WI38 (cell line): Measurements from ENCODE around the gene STXBP5.
"Not testable (repeated sequence)": the region's sequence is repeated elsewhere in the genome, so short reads cannot be mapped to it uniquely, and the experiment has no call there.

Experiments
- H3K4me3 ChIP-seq: 2 replicates; pipeline ENCODE4 v1.5.1; 2011; ENCODE audit warnings: low read depth, mild to moderate bottlenecking, control low read depth, low read length
- CTCF ChIP-seq: IDR thresholded peaks from 2 replicates; pipeline ENCODE4 v1.5.1; 2012; ENCODE audit warnings: low read depth, mild to moderate bottlenecking, control low read depth, low read length

Gene STXBP5

GRCh38 chr6:147378819-147379218 is 174.6 kb downstream of the STXBP5 start:
- TF ChIP-seq CTCF = no peak
- no peak overlapping the region for H3K4me3 ChIP-seq

- not testable (repeated sequence) for H3K4me3 ChIP-seq
Observed at GRCh38 chr6:147380841-147381240, 176.6 kb downstream of the STXBP5 start.

DNA sequence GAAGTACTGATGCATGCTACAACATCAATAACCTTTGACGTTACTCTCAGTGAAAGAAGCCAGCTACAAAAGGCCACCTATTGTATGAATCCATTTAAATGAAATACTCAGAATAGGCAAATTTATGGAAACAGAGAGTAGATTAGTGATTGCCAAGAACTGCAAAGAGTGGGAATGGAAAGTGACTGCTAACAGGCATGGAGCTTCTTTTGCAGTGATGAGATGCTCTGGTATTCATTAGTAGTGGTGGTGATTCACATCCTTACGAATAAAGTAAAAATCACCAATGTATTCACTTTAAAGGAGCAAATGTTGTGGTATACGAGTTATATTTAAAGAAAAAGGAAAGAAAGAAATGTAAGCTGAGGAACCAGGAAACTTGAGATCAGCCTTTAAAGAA is 177.5 kb downstream of the STXBP5 start:
- TF ChIP-seq CTCF = no peak
- no peak overlapping the region for H3K4me3 ChIP-seq

GRCh38 chr6:147382945-147383554 is 178.8 kb downstream of the STXBP5 start:
- peak; percentile 50 for TF ChIP-seq CTCF
- H3K4me3 ChIP-seq = no peak overlapping the region

GRCh38 chr6:147384029-147384428 is 179.8 kb downstream of the STXBP5 start:
- H3K4me3 ChIP-seq = no peak overlapping the region
- TF ChIP-seq CTCF = no peak

- no peak overlapping the region for H3K4me3 ChIP-seq
- TF ChIP-seq CTCF = no peak
Observed at GRCh38 chr6:147384737-147385710, 180.8 kb downstream of the STXBP5 start.

GRCh38 chr6:147389463-147389862 is 185.2 kb downstream of the STXBP5 start:
- no peak for TF ChIP-seq CTCF
- no peak overlapping the region for H3K4me3 ChIP-seq
